ENCODE measurements around the gene GSAP.

DNA sequence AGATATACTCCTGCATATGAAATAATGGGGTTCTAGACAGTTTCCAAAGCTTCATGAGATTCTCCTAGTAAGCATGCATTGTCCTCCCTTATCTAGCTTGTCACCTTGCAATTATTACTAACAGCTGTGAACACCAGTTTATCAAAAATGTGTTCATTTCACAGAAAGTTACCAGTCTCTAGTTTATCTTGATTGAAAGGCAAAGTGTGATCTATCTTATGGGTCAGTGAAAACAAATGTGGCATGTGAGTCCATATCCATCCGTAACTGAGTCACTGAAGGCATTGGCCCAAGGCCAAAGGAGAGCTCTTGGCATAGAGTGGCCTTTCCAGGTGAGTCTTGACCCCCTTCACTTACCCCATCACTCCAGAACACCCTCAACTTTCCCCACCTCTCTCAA, 53.2 kb downstream of the GSAP start:
- TF ChIP-seq EP300 (IDR thresholded peaks at IDR 0.05), result no peak
- TF ChIP-seq CTCF (IDR thresholded peaks at IDR 0.05), result no peak
- TF ChIP-seq POLR2A (IDR thresholded peaks at IDR 0.05), result no peak

Measured in ovary (tissue), 3 donors.